Stimulated activated CD4-positive, alpha-beta T cell treated with anti-CD3 and anti-CD28 coated beads, Interleukin-4, amount 100 ng/mL, for 24 hours (primary cell): ENCODE results near the gene ABCG4.
"Not testable (repeated sequence)": the region's sequence is repeated elsewhere in the genome, so short reads cannot be mapped to it uniquely, and the experiment has no call there.

ENCODE experiments used
- DNase-seq: peaks from one replicate; pipeline ENCODE4 v3.0.0-alpha.2; 2020

ABCG4 gene

DNA sequence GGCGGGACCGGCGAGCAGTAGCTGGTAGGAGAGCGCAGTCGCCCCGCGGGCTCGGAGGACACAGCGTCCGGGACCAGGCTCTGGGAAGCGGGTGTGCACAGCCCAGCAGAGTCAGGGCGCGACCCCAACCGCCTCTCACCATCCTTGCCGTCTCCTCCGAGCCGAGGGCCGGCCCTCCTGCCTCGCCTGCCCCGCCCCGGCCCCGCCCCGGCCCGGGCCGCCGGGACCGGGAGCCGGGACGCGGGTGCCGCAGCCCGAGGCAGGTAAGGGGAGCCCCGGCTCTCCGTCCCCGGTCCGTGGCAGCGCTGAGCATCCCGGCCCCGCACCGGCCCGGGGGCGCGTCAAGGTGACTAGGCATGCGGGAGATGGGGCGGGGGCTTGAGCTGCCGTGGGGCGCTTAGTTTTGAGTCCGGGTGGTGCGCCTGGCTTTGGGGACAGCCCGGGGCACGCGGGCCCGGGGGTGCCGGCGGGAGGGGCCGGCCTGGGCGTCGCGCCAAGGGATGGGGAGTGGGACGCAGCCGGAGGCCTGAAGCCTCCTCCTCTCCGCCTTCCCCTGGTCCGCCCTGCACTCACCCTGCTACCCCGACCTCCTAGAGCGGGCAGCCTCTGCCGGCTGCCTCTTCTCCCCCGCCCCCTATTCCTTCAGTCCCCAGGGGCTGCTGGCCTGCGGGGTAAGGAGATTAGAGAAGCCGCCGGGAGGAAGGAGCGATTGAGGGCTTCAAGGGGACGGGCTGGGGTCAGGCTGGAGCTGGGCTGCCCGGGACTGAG, at the start of gene ABCG4:
Gene ABCG4, plus strand, starts transcription at position 35 of the 768 bp plus-strand sequence. CDS start 914 bp downstream, outside the sequence.
- peak; percentile 12 for DNase-seq

DNA sequence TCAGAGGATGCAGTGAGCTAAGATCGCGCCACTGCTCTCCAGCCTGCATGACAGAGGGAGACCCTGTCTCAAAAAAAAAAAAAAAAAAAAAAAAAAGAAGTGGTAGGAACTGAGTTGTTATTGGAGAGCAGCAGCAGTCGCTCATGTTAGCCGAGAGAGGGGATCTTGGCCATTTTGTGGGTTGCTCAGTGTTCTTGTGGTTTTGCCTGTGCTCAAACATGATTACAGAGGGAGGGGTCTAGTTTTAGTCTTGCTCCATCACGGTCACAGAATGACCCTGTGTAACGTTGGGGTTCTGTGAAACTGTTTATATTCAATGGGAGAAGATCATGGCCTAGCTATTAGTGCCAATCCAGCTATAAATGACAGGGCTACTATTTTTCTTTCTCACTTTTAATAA, 49.1 kb upstream of the ABCG4 start:
- no peak for DNase-seq

DNA sequence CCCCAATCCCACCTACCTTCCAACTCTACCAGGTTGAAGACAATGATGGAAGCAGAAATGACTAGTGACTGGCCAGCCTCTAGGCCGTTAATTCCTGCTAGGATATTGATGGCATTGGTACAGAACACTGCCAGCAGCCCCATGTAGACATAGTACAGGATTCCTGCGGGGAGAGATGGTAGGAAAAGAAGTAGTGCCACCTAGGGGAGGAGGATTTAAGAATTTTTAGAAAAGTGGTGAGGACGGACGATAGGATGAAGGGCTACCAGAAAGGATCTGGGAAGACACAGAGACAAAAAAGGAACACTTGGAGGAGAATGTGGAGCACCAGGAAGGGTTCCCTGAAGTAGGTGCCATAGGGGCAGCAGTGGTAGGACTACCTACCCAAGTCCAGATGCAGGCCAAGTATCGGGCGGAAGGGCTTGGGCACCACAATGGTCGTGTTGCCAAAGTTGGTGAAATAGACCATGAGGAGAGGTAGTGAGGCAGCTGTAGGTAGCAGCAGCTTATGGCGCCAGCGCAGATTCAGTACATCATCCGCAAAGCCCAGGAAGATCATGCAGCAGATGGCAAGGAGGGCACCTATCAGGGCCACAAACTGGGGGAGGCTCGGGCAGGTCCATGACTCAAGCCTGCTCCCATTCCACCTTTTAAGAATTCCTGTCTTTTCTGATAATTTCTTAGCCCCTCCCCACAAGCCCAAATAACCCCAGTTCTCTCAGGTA, 48.4 kb upstream of the ABCG4 start:
- DNase-seq: no peak

DNA sequence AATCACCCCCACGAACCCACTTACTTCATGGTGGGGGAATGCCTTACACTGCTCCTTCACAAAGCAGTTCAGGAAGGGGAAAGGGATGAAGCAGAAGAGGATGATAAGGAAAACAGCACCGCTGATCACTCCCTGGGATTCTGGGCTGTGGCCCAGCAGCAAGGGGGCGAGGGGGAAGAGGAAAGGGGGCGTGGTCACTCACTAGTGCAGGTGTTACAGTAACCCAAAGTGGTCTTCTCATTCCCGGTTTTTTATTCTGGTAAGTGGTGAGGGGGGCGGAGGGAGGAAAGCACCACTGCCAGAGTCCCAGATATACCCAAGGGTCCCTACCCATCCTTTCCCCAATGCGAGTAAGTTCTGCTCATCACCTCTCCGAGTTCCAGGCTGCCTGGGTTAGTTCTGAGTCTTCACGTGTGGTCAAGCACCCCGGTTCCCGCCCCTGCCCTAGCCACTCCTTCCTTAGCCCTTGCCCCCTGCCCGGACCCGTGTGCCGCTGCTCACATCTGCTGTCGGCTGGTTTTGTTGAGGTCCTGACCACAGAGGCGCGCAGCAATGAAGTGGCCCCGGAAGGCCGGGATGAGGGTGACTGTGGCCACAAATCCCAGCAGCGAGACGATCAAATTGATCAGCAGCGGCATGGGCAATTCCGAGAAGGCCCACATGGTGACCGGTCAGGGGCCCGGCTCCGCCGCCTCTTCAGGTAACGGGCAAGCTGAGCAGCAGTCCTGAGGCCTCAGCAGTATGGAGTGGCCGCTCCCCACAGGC, 47.7 kb upstream of the ABCG4 start:
- peak; percentile 25 for DNase-seq

DNA sequence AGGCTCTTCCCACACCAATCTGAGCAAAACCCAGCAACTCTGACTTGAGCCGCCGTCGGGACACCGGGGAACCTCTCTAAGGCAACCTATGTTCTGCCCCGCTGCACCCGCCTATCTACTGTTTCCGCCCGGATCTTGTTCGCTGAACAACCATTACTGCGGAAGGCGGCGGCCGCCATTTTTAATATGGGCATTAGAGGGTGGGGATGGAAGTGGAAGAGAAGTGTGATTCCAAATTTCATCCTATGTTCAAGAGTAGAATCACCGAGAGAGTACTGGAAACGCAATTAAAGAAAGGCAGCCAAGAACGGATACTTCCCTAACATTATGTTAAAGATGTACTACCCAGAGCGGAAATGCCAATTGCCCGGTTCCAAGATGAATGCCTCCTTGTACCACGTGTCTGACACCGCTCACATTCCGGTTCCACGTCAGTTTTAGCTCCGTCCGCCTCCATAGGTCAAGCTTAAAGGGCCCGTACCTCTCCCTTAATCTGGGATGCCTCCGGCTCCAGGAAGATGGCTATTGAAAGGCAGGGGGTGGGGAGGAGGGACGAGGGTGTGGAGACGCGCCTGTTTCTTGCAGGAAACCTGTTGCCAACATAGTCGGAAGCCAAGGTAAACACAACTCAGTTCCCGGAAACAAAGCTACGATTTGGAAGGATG, 47.0 kb upstream of the ABCG4 start, which contains the start of gene DPAGT1:
Gene DPAGT1, minus strand, starts transcription at position 95 of the 665 bp plus-strand sequence. CDS start 198 bp downstream, outside the sequence.
- DNase-seq: peak; percentile 90

DNA sequence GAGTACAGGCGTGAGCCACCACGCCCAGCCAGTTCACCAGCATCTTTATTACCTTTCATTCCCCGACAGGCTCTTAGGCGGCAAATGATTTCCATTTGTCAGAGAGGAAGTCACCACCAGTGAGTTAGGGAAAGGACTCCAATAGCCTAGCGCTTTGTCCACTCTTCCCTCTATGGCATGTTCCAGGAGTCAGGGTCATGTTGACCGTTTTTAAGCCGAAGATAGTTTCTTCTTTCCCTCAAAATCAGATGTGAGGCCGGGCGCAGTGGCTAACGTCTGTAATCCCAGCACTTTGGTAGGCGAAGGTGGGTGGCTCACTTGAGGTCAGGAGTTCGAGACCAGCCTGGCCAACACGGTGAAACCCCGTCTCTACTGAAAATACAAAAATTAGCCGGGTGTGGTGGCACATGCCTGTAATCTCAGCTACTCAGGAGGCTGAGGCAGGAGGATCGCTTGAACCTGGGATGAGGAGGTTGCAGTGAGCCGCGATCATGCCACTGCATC, 45.6 kb upstream of the ABCG4 start:
- not testable (repeated sequence) for DNase-seq

DNA sequence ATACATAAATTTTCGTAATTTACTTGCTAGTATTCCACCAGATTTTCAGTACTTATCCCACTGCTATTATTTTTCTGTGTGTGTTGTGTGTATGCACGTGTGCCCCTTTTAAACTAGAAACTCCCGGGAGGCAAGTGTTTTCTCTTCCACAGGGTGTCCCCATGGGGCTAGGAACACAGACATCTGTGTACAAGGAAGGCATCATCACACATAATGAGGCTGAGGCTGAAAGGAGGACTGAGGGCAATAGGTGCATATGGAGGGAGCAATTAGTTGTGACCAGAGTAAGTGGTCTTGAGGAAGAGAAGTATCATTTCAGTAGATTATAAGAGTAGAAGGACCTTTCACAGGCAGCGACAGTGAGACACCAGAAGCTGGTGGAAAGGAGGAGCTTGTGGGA, 45.1 kb upstream of the ABCG4 start:
- DNase-seq: no peak

DNA sequence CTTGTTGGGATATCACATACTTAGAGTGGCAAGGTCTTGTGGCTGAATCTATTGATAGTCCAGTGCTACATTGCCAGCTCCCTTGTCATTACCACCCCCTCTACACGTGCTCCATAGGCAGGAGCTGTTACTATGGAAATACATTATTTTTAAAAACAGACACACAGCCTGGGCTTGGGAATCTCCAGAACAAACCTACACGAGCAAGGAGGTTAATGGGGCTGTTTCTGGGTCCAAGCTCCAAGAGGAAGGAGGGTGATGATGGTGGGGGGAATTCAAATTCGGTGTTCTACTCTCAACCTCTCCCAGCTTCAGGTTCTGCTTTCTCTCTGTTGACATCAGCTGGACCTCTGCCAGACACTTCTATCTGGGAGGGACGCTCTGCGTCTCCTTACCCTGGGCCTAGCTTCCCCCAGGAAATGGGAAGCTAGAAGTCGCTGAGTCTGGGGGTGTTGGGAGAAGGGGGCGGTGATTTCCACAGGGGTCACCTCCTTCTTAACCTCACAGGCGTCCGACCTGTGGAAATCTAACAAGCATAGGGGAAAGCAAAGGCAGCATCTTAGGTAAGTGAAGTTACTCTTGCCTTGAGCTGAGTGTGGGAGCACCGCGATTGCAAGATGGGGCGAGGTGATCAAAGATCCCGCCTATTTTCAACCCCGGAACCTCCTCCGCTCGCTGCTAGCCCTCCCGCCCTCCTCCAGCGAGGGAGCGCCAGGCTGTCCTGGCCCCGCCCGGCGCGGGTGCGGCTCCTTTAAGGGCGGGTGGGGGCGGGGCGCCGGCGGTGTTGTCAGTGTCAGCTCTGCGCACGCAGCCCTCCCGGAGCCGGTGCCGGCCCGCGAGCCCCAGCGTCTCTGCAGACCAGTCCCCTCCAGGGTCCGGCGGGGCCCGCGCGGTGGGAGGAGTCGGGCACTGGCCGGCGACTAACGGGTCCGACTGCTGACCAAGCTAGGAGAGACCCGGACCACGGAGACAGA, 42.0 kb upstream of the ABCG4 start, which contains the start of gene C2CD2L:
Gene C2CD2L, plus strand, starts transcription at position 781 of the 974 bp plus-strand sequence. CDS start 398 bp downstream, outside the sequence.
- peak; percentile 87 for DNase-seq

DNA sequence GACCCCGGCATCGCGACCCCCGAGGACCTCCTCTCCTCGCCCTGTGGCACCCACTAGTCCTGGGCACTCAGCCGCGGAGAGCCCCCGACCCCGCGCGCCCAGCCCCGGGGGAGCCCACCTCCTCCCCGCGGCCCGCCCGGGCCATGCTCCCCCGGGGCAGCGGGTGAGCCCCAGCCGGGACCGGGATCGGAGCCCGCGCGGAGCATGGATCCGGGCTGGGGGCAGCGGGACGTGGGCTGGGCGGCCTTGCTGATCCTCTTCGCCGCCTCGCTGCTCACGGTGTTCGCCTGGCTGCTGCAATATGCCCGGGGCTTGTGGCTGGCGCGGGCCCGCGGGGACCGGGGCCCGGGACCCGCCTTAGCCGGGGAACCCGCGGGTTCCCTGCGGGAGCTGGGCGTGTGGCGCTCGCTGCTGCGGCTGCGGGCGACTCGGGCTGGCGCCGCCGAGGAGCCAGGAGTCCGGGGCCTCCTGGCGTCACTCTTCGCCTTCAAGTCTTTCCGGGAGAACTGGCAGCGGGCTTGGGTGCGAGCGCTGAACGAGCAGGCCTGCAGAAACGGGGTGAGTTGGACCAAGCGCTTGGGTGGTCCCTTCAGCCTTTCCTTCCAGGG, 41.2 kb upstream of the ABCG4 start:
- DNase-seq: no peak

DNA sequence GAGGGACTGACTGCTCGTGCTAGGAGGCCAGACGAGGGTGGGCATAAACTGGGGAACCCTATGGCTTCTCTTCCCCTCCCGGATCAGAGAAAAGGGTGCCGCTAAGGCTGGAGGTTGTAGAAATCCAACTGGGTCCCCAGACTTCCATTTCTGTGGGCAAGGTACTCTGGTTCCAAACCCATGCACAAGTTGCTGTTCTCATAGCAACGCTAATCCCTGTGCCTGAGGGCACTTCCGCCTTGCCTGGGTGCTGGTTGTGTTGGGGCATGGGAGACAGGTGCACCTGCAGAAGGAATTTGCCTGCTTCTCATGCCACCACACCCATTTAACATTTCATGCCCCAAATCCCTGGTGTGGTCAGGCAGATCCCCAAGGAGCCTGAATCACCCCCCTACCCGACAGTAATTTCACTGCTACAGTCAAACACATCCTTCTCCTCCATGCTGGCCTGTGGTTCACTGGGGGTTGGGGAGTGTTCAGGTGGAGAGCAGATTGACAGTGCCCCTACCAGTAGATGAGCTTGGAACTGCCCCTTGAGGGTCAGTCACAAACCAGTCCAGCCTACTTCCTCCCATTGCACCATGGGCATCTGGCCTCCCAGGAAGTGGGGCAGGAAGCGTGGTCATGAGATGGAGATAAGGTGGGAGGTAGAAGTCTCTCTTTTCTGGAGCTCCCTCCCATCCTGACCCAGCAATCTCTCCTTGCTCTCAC, 40.6 kb upstream of the ABCG4 start:
- DNase-seq: no peak

DNA sequence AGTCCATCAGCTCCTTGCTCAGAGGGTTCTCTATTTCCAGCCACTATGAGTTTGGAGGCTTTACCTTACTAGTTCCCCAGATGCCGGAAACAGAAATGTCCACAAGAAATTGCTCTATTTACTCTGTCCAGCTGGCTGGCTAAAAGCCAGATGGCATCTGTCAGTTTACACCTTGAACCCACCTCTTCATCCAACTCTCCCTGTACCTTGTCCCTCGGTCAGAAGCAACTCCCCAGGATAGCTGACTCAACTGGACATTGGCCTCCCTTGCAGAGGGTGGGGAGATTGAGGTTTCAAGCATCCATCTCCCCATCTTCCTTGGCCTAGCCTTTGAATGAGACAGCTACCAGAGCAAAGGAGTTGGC, 40.0 kb upstream of the ABCG4 start:
- no peak for DNase-seq

DNA sequence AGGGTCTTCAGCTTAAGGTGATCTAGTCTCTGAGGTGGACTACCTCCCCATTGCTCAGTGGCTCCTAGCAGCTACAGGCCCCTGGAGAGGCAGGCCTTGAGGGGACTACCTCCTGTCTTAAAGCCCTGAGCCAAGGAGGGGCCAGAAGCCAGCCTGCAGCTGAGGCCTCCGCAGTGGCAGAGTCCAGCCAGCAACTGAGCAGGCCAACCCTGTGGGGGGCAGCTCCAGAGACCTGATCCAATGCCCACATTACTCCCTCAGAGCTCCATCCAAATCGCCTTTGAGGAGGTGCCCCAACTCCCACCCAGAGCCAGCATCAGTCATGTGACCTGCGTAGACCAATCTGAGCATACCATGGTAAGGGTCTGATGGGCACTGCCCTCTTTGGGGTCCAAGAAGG, 39.0 kb upstream of the ABCG4 start:
- no peak for DNase-seq

DNA sequence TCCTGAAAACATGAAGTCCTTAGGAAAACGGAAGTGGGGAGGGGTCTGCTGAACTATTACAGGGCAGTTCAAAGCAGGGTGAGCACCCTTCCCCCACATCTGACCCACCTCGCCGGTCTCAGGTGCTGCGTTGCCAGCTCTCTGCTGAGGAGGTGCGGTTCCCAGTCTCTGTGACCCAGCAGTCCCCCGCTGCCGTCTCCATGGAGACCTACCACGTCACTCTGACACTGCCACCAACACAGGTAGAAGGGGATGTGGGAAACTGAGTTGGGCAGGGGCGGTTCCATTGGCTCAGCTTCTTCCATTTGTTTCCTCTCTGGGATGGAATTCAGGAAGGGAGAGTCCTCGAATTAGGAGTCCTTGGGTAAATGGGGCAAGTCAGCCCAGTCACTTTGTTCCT, 38.4 kb upstream of the ABCG4 start:
- no peak for DNase-seq

DNA sequence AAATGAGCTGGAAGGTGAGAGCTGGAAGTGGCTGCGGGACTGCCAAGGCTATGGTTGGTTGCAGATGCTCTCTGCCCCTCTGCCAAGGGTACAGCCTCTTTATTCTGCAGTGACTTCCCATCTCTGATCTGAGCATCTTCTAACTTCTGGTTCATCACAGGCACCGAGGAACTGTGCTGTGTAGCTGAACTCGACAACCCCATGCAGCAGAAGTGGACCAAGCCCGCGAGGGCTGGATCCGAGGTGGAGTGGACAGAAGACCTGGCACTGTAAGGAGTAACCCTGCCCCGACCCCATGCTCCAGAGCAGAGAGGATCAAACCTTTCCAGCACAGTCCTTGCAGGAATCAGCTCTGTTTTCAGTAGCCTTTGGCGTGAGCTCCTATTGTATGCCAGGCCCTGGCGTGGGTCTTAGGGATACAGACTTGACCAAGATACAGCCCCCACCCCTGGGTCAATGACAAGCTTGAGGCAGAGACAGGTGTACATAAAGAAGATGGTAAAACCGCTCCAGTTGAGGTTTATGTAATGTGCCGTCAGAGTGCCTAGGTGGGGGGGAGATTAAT, 37.4 kb upstream of the ABCG4 start:
- DNase-seq: no peak

DNA sequence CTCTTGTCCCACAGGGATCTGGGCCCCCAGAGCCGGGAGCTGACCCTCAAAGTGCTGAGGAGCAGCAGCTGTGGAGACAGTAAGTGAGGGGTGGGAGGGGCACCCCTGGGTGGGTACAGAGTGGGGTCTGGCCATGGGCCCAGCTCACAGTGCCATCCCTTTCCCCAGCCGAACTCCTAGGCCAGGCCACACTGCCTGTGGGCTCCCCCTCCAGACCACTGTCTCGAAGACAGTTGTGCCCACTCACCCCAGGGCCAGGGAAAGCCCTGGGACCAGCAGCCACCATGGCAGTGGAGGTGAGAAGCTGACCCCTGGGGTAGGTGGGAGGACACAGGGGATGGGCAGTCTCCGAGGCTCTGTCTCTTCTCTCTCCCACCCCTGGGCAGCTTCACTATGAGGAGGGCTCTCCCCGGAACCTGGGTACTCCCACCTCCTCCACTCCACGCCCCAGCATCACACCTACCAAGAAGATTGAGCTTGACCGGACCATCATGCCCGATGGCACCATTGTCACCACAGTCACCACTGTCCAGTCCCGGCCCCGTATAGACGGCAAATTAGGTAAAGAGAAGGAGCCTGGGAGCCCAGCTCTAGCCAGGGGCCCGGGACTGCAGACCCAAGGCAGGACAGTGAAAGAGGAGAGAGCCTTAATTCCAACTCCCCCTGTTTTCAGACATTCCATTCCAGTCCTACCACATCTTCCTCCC, 36.4 kb upstream of the ABCG4 start:
- no peak for DNase-seq

DNA sequence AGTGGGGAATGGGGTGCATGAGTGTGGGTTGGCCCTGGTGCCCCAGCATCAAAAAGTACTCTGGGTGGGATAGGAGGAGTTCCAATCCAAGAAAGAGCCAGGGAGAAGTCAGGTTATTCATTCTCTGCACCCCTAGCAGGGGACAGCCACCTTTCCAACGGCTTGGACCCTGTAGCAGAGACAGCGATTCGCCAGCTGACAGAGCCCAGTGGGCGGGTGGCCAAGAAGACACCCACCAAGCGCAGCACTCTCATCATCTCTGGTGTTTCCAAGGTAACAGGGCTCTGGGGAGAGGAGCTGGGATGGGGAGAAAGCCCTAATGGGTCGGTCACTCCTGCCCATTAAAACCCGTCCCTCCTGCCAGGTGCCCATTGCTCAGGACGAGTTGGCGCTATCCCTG, 35.1 kb upstream of the ABCG4 start:
- no peak for DNase-seq

DNA sequence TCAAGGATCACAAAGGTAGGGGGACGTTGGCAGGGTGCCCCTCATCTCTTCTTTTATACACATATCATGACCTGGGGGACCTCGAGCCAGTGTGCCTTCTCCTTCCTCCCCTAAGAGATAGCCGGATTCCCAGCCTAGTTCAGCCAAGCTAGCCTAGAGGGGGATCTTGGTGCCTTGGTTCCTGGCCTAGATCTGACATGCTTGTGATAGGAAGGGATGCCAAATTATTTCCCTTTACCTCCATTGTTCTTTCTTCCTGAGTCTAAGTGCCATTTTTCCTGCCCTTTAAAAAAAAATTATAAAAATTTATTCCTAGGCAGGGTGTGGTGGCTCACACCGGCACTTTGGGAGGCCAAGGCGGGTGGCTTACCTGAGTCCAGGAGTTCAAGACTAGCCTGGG, 34.5 kb upstream of the ABCG4 start:
- no peak for DNase-seq

DNA sequence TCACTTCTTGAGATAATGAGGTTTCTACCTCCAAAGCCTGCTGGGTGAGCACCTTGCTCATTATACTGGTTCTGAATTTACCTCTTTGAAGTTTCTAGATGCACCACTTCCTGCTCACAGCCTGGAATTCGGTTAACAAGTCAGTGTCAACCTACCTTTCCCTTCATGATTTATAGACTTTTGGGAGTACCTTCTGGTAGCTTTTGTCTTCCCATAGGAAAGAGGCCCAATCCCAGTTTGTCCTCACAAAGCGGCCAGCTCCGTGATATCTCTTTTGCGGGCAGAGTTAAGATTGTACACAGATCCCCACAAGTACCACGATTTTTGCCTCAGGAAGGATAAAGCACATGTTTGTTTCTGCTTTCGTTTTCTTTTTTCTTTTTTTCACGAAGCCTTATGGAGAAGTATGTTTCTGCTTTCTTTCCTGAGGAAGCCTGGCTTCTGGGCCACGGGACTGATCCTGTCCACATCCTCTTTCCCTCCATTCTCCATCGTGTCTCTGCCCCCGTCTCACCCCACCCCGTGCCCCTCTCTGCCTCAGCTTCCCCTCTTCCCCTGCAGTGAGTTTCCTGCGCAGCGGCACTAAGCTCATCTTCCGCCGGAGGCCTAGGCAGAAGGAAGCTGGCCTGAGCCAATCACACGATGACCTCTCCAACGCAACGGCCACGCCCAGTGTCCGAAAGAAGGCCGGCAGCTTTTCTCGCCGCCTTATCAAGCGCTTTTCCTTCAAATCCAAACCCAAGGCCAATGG, 33.2 kb upstream of the ABCG4 start:
- no peak for DNase-seq

DNA sequence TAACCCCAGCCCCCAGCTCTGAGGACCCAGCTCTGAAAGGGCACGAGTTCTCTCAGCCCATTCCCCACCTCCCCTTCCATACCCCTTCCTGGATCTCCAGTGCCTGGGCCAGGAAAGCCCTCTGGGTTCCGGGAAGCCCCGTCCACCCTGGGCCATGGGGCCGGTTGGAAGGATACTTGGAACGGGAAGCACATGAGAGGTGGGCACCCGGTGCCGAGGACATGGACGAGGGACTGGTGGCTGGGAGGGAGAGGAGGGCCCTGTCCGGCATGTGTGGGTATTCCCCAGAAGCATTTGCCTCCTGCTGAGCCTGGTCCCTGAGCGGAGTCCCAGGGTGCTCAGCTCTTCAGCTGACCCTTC, 32.6 kb upstream of the ABCG4 start:
- no peak for DNase-seq
